GM18951 (cell line): ENCODE measurements around the gene HYAL2.
"Not testable (repeated sequence)": the region's sequence is repeated elsewhere in the genome, so short reads cannot be mapped to it uniquely, and the experiment has no call there.

Experiments used
- POLR2A ChIP-seq: IDR thresholded peaks from 4 replicates; pipeline ENCODE4 v1.6.1; 2011; ENCODE audit warnings: mild to moderate bottlenecking; ENCODE audit not compliant: insufficient read length, insufficient read depth; ENCODE audit errors: extremely low read depth
- in situ Hi-C: fragments of 300-500 bp; cut with MboI; formaldehyde crosslinking; loops from one replicate; pipeline ENCODE4 v1.12.0; 2022; ENCODE audit warnings: low sequenced_read_pairs, mixed read lengths, inconsistent platforms; ENCODE audit not compliant: unreplicated experiment

The HYAL2 gene

GRCh38 chr3:50278880-50279224, 43.7 kb downstream of the HYAL2 start, which contains the start of gene LSMEM2:
TSS of gene LSMEM2 (plus strand) at chr3:50279087. CDS start at chr3:50279114, 27 bp downstream.
- in situ Hi-C loops = no loop called here
- TF ChIP-seq POLR2A = no peak

- in situ Hi-C loops = no loop called here
- TF ChIP-seq POLR2A = no peak
Observed at GRCh38 chr3:50278123-50278879, 44.2 kb downstream of the HYAL2 start.

GRCh38 chr3:50276762-50277101, 45.8 kb downstream of the HYAL2 start:
- in situ Hi-C loops = no loop called here

GRCh38 chr3:50275996-50276761, 46.4 kb downstream of the HYAL2 start:
- in situ Hi-C loops = no loop called here
- TF ChIP-seq POLR2A = no peak

More at GRCh38 chr3:50276762-50277101, 45.8 kb downstream of the HYAL2 start:
- TF ChIP-seq POLR2A = no peak

- in situ Hi-C loops = no loop called here
- TF ChIP-seq POLR2A = no peak
Observed at GRCh38 chr3:50275141-50275995, 47.2 kb downstream of the HYAL2 start.

- TF ChIP-seq POLR2A = no peak
- in situ Hi-C loops = no loop called here
Observed at GRCh38 chr3:50274371-50275104, 48.0 kb downstream of the HYAL2 start.

GRCh38 chr3:50273689-50274065, 48.9 kb downstream of the HYAL2 start:
- no peak for TF ChIP-seq POLR2A
- in situ Hi-C loops = no loop called here

- no peak for TF ChIP-seq POLR2A
- in situ Hi-C loops = no loop called here
Observed at GRCh38 chr3:50272911-50273688, 49.4 kb downstream of the HYAL2 start.

- in situ Hi-C loops = not testable (repeated sequence)
Observed at GRCh38 chr3:50272538-50272910, 50.0 kb downstream of the HYAL2 start.

- TF ChIP-seq POLR2A = no peak
- in situ Hi-C loops = no loop called here
Observed at GRCh38 chr3:50271314-50271936, 51.1 kb downstream of the HYAL2 start.

GRCh38 chr3:50270422-50271224, 51.9 kb downstream of the HYAL2 start:
- in situ Hi-C loops = no loop called here
- no peak for TF ChIP-seq POLR2A
